ENCODE data around the gene TBL1XR1.

Gene TBL1XR1

DNA sequence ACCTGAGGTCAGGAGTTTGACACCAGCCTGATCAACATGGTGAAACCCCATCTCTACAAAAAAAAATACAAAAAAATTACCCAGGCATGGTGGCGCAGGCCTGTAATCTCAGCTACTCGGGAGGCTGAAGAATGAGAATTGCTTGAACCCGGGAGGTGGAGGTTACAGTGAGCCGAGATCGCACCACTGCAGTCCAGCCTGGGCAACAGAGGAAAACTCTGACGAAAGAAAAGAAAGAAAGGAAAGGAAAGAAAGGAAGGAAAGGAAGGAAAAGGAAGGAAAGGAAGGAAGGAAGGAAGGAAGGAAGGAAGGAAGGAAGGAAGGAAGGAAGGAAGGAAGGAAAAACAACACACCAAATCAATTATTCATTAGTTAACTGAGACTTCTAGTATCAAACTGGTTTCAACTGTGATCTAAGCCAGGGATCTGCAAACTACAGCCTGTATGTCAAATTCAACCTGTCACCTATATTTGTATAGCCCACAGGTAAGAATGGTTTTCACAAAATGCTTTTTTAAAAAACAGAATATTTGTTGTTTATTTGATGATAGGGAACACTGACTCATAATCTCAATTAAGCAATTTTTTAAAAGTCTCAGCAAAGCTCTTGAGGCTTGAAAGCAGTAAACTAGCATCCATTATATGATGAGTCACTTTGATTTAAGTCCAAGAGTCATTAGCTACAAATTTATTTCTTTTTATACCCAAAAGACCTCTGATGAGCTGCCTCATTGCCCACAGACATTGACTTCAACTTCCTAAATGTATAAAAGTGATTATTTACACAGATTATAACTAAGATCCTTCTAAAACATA, 127.6 kb downstream of the TBL1XR1 start:
- TF ChIP-seq, protein P1, sequence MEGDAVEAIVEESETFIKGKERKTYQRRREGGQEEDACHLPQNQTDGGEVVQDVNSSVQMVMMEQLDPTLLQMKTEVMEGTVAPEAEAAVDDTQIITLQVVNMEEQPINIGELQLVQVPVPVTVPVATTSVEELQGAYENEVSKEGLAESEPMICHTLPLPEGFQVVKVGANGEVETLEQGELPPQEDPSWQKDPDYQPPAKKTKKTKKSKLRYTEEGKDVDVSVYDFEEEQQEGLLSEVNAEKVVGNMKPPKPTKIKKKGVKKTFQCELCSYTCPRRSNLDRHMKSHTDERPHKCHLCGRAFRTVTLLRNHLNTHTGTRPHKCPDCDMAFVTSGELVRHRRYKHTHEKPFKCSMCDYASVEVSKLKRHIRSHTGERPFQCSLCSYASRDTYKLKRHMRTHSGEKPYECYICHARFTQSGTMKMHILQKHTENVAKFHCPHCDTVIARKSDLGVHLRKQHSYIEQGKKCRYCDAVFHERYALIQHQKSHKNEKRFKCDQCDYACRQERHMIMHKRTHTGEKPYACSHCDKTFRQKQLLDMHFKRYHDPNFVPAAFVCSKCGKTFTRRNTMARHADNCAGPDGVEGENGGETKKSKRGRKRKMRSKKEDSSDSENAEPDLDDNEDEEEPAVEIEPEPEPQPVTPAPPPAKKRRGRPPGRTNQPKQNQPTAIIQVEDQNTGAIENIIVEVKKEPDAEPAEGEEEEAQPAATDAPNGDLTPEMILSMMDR (IDR thresholded peaks at IDR 0.05; ENCODE audit: low read depth, low read length, missing control alignments), result no peak
- no peak overlapping the region for H3K4me3 ChIP-seq (replicated peaks; ENCODE audit: low read depth, low read length)
- DNase-seq (ENCODE audit: extremely low read depth, low read depth), result no peak

GRCh38 chr3:177068967-177069366, 128.3 kb downstream of the TBL1XR1 start:
- no peak for DNase-seq (ENCODE audit: extremely low read depth, low read depth)
- TF ChIP-seq, protein P1 (IDR thresholded peaks at IDR 0.05; ENCODE audit: low read depth, low read length, missing control alignments), result no peak

DNA sequence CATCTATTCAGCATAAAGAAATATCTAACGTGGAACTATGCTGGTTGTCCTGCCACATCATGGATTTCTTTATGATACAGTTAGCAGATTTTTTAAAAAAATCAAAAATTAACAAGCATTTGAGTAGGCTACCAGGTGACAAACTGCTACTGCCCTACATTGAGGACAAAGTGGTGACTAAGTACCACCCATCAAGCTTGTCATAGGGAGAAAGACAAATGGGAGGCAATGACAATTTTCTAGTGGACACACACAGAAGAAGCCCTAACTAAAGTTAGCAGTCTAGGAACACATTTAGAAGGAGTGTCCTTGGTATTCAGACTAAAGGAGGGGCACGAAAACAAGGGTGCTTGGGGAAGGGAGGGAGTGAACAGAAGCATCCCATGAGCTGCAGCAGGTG, 131.2 kb downstream of the TBL1XR1 start:
- TF ChIP-seq, protein P1 (IDR thresholded peaks at IDR 0.05; ENCODE audit: low read depth, low read length, missing control alignments), result no peak
- H3K4me3 ChIP-seq (replicated peaks; ENCODE audit: low read depth, low read length), result no peak overlapping the region
- no peak for DNase-seq (ENCODE audit: extremely low read depth, low read depth)

More at GRCh38 chr3:177068967-177069366, 128.3 kb downstream of the TBL1XR1 start:
- no peak overlapping the region for H3K4me3 ChIP-seq (replicated peaks; ENCODE audit: low read depth, low read length)

DNA sequence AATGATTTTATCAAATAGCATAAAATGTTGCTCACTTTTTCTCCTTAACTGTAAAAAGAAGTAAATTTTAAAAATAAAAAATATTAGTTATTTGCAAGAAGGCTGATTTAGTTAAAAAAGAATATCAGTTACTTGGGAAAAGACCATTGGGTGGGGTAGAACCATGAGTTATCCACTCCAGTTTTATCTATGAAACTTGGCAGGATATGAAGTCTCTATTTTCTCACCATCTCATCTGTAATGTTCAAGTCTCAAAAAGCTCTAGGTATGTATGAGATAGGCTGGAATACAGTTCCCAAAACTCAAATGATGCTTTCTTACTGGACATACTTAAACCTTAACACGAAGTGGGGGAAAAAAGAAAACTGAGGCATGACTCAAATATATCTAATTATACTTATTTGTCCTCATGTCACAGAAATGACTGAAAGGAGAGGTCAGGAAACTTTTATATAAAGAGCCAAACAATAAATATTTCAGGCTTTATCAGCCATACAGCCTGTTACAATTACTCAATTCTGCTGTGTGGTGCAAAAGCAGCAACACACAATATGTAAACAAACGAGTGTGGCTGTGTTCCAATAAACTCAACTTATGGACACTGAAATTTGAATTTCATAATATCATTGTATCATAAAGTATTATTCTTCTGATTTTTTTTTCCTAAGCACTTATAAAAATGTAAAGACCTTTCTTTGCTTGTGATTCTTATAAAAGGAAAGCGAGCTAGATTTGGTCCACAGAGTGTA, 131.8 kb downstream of the TBL1XR1 start:
- H3K4me3 ChIP-seq (replicated peaks; ENCODE audit: low read depth, low read length), result no peak overlapping the region
- DNase-seq (ENCODE audit: extremely low read depth, low read depth), result no peak
- TF ChIP-seq, protein P1 (IDR thresholded peaks at IDR 0.05; ENCODE audit: low read depth, low read length, missing control alignments), result no peak

DNA sequence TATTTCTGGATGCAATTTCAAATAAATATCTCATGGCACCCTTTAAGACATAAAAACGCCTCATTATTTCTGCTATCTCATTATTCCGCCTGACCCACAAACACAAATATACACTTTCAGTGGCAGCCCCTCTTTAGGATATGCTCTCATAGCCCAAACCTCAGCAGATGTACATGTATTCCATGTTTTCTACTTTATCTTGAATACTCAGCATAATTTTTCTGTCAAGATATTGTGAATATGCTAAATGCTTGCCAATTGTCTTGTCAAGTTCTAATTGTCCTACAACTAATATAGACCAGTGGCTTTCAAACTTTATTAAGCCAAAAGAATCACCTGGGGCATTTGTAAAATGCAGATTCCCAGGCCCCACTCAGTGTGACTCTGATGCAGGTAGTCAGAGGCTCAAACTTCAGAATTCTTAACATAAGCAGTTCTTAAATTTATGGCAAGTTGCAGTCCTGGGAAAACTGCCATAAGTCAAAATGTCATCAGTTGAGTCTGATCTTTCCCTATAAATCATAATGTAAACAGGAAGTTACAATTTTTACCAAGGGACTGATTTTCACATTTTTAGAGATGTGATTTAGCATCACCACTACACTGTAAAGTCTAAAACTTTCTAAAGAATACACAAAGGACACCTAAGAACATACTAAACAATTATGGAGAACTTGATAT, 135.1 kb downstream of the TBL1XR1 start:
- H3K4me3 ChIP-seq (replicated peaks; ENCODE audit: low read depth, low read length), result no peak overlapping the region

DNA sequence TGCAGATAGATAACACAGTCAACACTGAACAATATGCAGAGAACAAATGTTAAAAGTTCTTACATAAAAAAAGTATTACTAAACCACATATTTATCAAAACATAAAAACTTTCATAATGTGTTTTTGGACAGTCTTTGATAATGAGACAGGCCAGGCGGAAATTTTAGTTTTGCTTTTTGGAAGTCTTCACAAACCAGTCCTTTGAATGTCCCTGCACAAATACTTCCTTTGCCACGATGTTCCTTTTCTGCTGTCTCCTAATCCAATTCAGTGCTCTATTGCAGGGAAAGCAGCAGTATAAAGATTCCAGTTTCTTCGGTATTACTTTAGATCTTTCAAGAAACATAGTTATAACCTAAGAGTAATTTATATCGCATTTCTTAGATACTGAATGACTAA, 135.9 kb downstream of the TBL1XR1 start:
- H3K4me3 ChIP-seq (replicated peaks; ENCODE audit: low read depth, low read length), result no peak overlapping the region
- TF ChIP-seq, protein P1 (IDR thresholded peaks at IDR 0.05; ENCODE audit: low read depth, low read length, missing control alignments), result no peak
- DNase-seq (ENCODE audit: extremely low read depth, low read depth), result no peak

More for the DNA sequence above, 135.1 kb downstream of the TBL1XR1 start:
- DNase-seq (ENCODE audit: extremely low read depth, low read depth), result no peak
- TF ChIP-seq, protein P1 (IDR thresholded peaks at IDR 0.05; ENCODE audit: low read depth, low read length, missing control alignments), result no peak
